Measurements from ENCODE around the gene RAB41. TPM values are rescaled to one million over a fixed set of nuclear protein-coding genes. Genes with fewer than 3 reads are reported as not detected.
"Not testable (repeated sequence)": the region's sequence is repeated elsewhere in the genome, so short reads cannot be mapped to it uniquely, and the experiment has no call there.

The RAB41 gene
- total RNA-seq, 1 donor from 2014 or later = not detected

- peak; percentile 71 for DNase-seq (ENCODE audit: low read depth)
Measured at GRCh38 chrX:70289793-70290770, 8.1 kb downstream of the RAB41 start, which contains the start of the genes KIF4A and PDZD11. TSS of gene KIF4A (plus strand) at chrX:70290104. CDS start at chrX:70290459, 355 bp downstream. TSS of gene PDZD11 (minus strand) at chrX:70289927. CDS start at chrX:70289341, 586 bp downstream.

GRCh38 chrX:70292788-70293187, 10.8 kb downstream of the RAB41 start:
- DNase-seq (ENCODE audit: low read depth) = no peak

GRCh38 chrX:70293621-70294020, 11.6 kb downstream of the RAB41 start:
- DNase-seq (ENCODE audit: low read depth) = no peak

- peak; percentile 42 for DNase-seq (ENCODE audit: low read depth)
Measured at GRCh38 chrX:70301716-70302115, 19.7 kb downstream of the RAB41 start.

GRCh38 chrX:70313503-70313902, 31.5 kb downstream of the RAB41 start:
- DNase-seq (ENCODE audit: low read depth) = peak; percentile 18

- no peak for DNase-seq (ENCODE audit: low read depth)
Measured at GRCh38 chrX:70322784-70323183, 40.8 kb downstream of the RAB41 start.

GRCh38 chrX:70323628-70324027, 41.7 kb downstream of the RAB41 start:
- not testable (repeated sequence) for DNase-seq (ENCODE audit: low read depth)

- peak; percentile 33 for DNase-seq (ENCODE audit: low read depth)
Measured at GRCh38 chrX:70324326-70324725, 42.4 kb downstream of the RAB41 start.

GRCh38 chrX:70331161-70331560, 49.2 kb downstream of the RAB41 start:
- DNase-seq (ENCODE audit: low read depth) = no peak

GRCh38 chrX:70332600-70332999, 50.6 kb downstream of the RAB41 start:
- no peak for DNase-seq (ENCODE audit: low read depth)

Other genes starting within 250 kb of the RAB41 start
- not detected in 2 replicates for gene AWAT2, start 232.2 kb upstream of the RAB41 start, total RNA-seq
- gene OTUD6A, start 219.7 kb upstream of the RAB41 start, total RNA-seq = not detected in 2 replicates
- gene IGBP1, start 148.7 kb upstream of the RAB41 start, total RNA-seq = 94.3 and 121 TPM in 2 replicates
- not detected in 2 replicates for gene DGAT2L6, start 104.7 kb upstream of the RAB41 start, total RNA-seq
- gene AWAT1, start 47.5 kb upstream of the RAB41 start, total RNA-seq = not detected in 2 replicates
- 0.15 TPM in 1 of 2 replicates, not detected in the other for gene P2RY4, start 22.0 kb upstream of the RAB41 start, total RNA-seq
- not detected in 2 replicates for gene ARR3, start 13.8 kb upstream of the RAB41 start, total RNA-seq
- gene PDZD11, start 7.8 kb downstream of the RAB41 start, total RNA-seq = 38.9 and 58.7 TPM in 2 replicates
- 0.80 and 6.6 TPM in 2 replicates for gene KIF4A, start 7.9 kb downstream of the RAB41 start, total RNA-seq
- gene GDPD2, start 141.1 kb downstream of the RAB41 start, total RNA-seq = 0.05 TPM in 1 of 2 replicates, not detected in the other
- gene DLG3, start 162.7 kb downstream of the RAB41 start, total RNA-seq = 33.5 and 34.2 TPM in 2 replicates